WTC11 (cell line): ENCODE measurements around the gene PFDN2. TPM values are rescaled to one million over a fixed set of nuclear protein-coding genes. Genes with fewer than 3 reads are reported as not detected.

Source experiments
- ATAC-seq: fragments of 200-7000 bp; cut with Tn5 transposase; 2 replicates; pipeline ENCODE4 v1.10.0; 2021; ENCODE audit warnings: mild to moderate bottlenecking, moderate library complexity
- CTCF ChIA-PET: fragments of 300-600 bp; sonication (Branson Sonifier 250); formaldehyde crosslinking; loops from one replicate; lab custom pipeline; 2021; ENCODE audit warnings: antibody characterized with exemption; lab: Charles Lee
- POLR2A ChIA-PET: fragments of 350-600 bp; sonication (Branson Sonifier 250); formaldehyde crosslinking; loops from one replicate; lab custom pipeline; 2021; ENCODE audit warnings: antibody characterized with exemption; lab: Charles Lee
- DNase-seq: peaks from one replicate; pipeline ENCODE4 v3.0.0; 2021; ENCODE audit warnings: low spot score
- H3K27ac Mint-ChIP-seq: 2 replicates; pipeline ENCODE4 v1.8.0; 2021; ENCODE audit warnings: mixed read lengths
- H3K27me3 Mint-ChIP-seq: 2 replicates; pipeline ENCODE4 v1.8.0; 2021; ENCODE audit warnings: low read depth, mild to moderate bottlenecking, moderate library complexity, mixed read lengths
- H3K36me3 Mint-ChIP-seq: 2 replicates; pipeline ENCODE4 v1.8.0; 2021; ENCODE audit warnings: mixed read lengths
- H3K4me1 Mint-ChIP-seq: 2 replicates; pipeline ENCODE4 v1.8.0; 2022; ENCODE audit warnings: mixed read lengths
- H3K4me3 Mint-ChIP-seq: 2 replicates; pipeline ENCODE4 v1.8.0; 2021; ENCODE audit warnings: mild to moderate bottlenecking, moderate library complexity, mixed read lengths
- H3K9me3 Mint-ChIP-seq: 2 replicates; pipeline ENCODE4 v1.8.0; 2021; ENCODE audit warnings: mixed read lengths
- ATF2 ChIP-seq: sonication (generic); formaldehyde crosslinking; IDR thresholded peaks from 2 replicates; pipeline ENCODE4 v1.8.1; 2022; ENCODE audit warnings: low read depth, missing genetic modification reagents, borderline replicate concordance
- E2F4 ChIP-seq: sonication (generic); formaldehyde crosslinking; IDR thresholded peaks from 2 replicates; pipeline ENCODE4 v1.8.1; 2022; ENCODE audit warnings: low read depth, mild to moderate bottlenecking, moderate library complexity, missing genetic modification reagents, borderline replicate concordance
- ESRRA ChIP-seq: sonication (generic); formaldehyde crosslinking; IDR thresholded peaks from 2 replicates; pipeline ENCODE4 v1.8.1; 2022; ENCODE audit warnings: mild to moderate bottlenecking, missing genetic modification reagents, borderline replicate concordance
- HMGXB4 ChIP-seq: sonication (generic); formaldehyde crosslinking; IDR thresholded peaks from 2 replicates; pipeline ENCODE4 v1.8.1; 2023; ENCODE audit warnings: mild to moderate bottlenecking, moderate library complexity, missing genetic modification reagents
- KAT7 ChIP-seq: sonication (generic); formaldehyde crosslinking; IDR thresholded peaks from 2 replicates; pipeline ENCODE4 v1.8.1; 2023; ENCODE audit warnings: missing genetic modification reagents, mild to moderate bottlenecking, borderline replicate concordance
- MXD4 ChIP-seq: fragments of 250-450 bp; sonication (Bioruptor Pico); IDR thresholded peaks from 2 replicates; pipeline ENCODE4 v1.8.0; 2021; ENCODE audit warnings: mild to moderate bottlenecking, moderate library complexity, borderline replicate concordance
- NFE2L1 ChIP-seq: sonication (generic); formaldehyde crosslinking; IDR thresholded peaks from 2 replicates; pipeline ENCODE4 v1.8.1; 2023; ENCODE audit warnings: missing genetic modification reagents
- NR1H2 ChIP-seq: sonication (generic); formaldehyde crosslinking; IDR thresholded peaks from 2 replicates; pipeline ENCODE4 v1.9.0; 2021; ENCODE audit warnings: mild to moderate bottlenecking, moderate library complexity, missing genetic modification reagents
- NR3C1 ChIP-seq: sonication (generic); formaldehyde crosslinking; conservative IDR thresholded peaks from 2 replicates; pipeline ENCODE4 v1.8.1; 2023; ENCODE audit warnings: low read depth, mild to moderate bottlenecking, missing genetic modification reagents
- SMAD4 ChIP-seq: sonication (generic); formaldehyde crosslinking; IDR thresholded peaks from 2 replicates; pipeline ENCODE4 v1.8.0; 2022; ENCODE audit warnings: mild to moderate bottlenecking, missing genetic modification reagents
- TEAD4 ChIP-seq: sonication (generic); formaldehyde crosslinking; IDR thresholded peaks from 2 replicates; pipeline ENCODE4 v1.8.0; 2022; ENCODE audit warnings: mild to moderate bottlenecking, missing genetic modification reagents
- ZNF263 ChIP-seq: sonication (generic); formaldehyde crosslinking; IDR thresholded peaks from 2 replicates; pipeline ENCODE4 v1.8.1; 2022; ENCODE audit warnings: low read depth, mild to moderate bottlenecking, moderate library complexity, missing genetic modification reagents
- ZNF317 ChIP-seq: sonication (generic); formaldehyde crosslinking; IDR thresholded peaks from 2 replicates; pipeline ENCODE4 v1.8.1; 2023; ENCODE audit warnings: low read depth, mild to moderate bottlenecking, moderate library complexity, missing genetic modification reagents, borderline replicate concordance
- ZNF671 ChIP-seq: fragments of 250-450 bp; sonication (Bioruptor Pico); IDR thresholded peaks from 2 replicates; pipeline ENCODE4 v1.8.0; 2021; ENCODE audit warnings: mild to moderate bottlenecking
- ZSCAN18 ChIP-seq: fragments of 250-450 bp; sonication (Bioruptor Pico); IDR thresholded peaks from 2 replicates; pipeline ENCODE4 v2.1.2; 2022; ENCODE audit warnings: mild to moderate bottlenecking, moderate library complexity
- total RNA-seq: library from RNA; stranded (reverse); gene quantifications from 3 replicates; pipeline ENCODE4 v1.2.3, GENCODE V29; 2021
- TF ChIP-seq, protein P1 (sequence below): sonication (generic); formaldehyde crosslinking; IDR thresholded peaks from 2 replicates; pipeline ENCODE4 v1.8.1; 2022; ENCODE audit warnings: mild to moderate bottlenecking, moderate library complexity, missing genetic modification reagents

Gene PFDN2
- total RNA-seq, 1 experiment from 2014 or later, result 92.6 TPM

DNA sequence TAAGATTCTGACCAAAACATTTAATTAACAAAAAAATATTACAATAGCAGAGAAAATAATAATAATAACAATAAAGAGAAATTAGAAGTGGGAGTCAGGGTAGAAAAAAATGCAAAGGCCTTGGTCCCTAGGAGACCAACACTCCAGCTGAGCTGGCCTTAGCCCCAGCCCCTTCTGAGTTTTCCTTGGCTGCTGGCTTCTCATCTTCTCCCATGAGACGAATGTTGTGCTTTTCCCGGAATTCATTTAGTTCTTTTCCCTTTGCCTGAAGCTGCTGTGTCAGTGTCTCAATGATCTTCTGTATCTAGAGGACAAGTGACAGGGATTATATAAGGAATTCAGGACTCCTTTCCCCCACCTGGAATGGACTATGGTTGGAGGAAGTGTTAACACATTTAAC, 17.3 kb downstream of the PFDN2 start (continued):
- TF ChIP-seq ZNF263 (CRISPR knock-in tag), result no peak
- no peak for TF ChIP-seq NR3C1 (CRISPR knock-in tag)
- no peak for TF ChIP-seq HMGXB4 (CRISPR knock-in tag)
- TF ChIP-seq ZSCAN18 (CRISPR knock-in tag), result no peak

DNA sequence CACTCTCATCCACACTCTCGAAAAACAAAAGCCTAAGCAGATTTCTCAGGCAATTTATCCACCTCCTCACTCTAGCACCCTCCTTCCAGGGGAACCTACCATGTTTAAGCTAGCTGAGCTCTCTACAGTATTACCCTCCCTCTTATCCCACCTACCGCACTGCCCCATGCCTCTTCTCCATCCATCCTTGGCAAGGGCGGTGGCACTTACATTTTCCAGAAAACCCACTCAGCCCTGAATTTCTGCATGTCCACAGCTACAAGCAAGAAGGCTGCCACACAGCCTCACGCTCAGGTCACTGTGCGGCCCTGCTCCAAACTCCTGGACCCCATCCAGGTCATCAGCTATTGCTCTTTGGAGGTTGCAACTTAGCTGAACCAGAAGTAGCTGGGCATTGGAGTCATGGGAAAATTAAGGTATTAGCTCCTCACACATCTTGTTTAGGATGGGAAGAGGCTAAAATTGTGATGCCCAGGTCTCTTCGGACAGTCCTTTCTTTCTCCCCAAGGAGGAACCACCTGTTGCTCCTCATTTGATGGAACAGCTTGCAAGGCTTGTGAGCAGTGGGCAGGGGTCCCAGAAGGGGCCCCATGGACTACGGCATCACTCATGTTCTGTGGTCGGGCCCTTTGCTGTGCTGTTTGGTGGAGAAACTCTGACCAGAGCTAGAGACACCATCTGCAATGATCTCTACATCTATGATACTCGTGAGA, 18.6 kb downstream of the PFDN2 start:
- POLR2A ChIA-PET, result interaction anchor here (0.6 to 2.3 kb wide), 4 partner anchors 19 to 98 kb away, joined by 3 to 9 read pairs (median 4); partner anchors contain the start of genes F11R, NIT1 and PFDN2
- CTCF ChIA-PET, result interaction anchor here (0.8 to 8.2 kb wide), 22 partner anchors 10 to 283 kb away, joined by 3 to 109 read pairs (median 8); partner anchors contain the start of genes ARHGAP30, B4GALT3, DEDD and F11R
- Mint-ChIP-seq H3K27ac (peak overlapping the region; percentile 62; the same call in 1 of the 2 replicates), H3K36me3 (peaks cover 15% of the 10 kb centered on the region), H3K4me1 (peaks cover 6% of the 10 kb centered on the region), H3K4me3 (peak overlapping the region; percentile 80), H3K27me3 (peaks cover 6% of the 10 kb centered on the region; the same call in 1 of the 2 replicates), H3K9me3 (no peaks in the 10 kb centered on the region)
- TF ChIP-seq ATF2 (CRISPR knock-in tag) (no peak), E2F4 (CRISPR knock-in tag) (no peak), ZNF317 (no peak), NFE2L1 (no peak), SMAD4 (no peak), KAT7 (no peak), TEAD4 (CRISPR knock-in tag) (no peak), MXD4 (CRISPR knock-in tag) (no peak), ESRRA (CRISPR knock-in tag) (no peak), NR1H2 (CRISPR knock-in tag) (no peak), ZNF671 (no peak)
- TF ChIP-seq, protein P1, sequence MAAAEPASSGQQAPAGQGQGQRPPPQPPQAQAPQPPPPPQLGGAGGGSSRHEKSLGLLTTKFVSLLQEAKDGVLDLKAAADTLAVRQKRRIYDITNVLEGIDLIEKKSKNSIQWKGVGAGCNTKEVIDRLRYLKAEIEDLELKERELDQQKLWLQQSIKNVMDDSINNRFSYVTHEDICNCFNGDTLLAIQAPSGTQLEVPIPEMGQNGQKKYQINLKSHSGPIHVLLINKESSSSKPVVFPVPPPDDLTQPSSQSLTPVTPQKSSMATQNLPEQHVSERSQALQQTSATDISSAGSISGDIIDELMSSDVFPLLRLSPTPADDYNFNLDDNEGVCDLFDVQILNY, result no peak
- ATAC-seq (no peak; the same call in 1 of the 2 replicates), DNase-seq (no peak)
